Stimulated activated CD4-positive, alpha-beta T cell treated with anti-CD3 and anti-CD28 coated beads, Interleukin-12 subunit alpha, Interleukin-12 subunit beta, amount 100 ng/mL, for 4 hours (primary cell): ENCODE measurements around the gene TOB2.
"Not testable (repeated sequence)": the region's sequence is repeated elsewhere in the genome, so short reads cannot be mapped to it uniquely, and the experiment has no call there.

Experiments
- DNase-seq: peaks from one replicate; pipeline ENCODE4 v3.0.0-alpha.2; 2020

The TOB2 gene

GRCh38 chr22:41461901-41462300 is 15.3 kb upstream of the TOB2 start:
- no peak for DNase-seq

DNA sequence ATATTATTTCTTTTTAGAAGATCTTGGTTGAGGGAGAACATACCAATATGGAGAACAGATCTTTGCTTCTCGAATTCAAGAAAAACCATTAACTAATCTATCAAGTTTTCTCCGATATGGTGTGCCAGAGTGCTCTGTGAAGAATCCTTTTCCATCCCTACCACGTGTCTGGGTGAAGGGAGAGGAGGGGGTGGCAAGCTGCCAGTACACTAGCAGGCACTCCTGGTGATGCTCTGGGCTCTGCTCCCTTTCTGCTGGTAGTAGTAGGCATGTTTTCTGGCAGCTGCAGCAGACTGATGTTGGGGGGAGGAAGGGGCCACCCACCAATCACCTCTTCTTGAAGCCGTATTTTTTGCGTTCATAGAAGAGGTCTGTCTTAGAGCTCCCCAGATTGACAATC is 13.5 kb upstream of the TOB2 start:
- not testable (repeated sequence) for DNase-seq

DNA sequence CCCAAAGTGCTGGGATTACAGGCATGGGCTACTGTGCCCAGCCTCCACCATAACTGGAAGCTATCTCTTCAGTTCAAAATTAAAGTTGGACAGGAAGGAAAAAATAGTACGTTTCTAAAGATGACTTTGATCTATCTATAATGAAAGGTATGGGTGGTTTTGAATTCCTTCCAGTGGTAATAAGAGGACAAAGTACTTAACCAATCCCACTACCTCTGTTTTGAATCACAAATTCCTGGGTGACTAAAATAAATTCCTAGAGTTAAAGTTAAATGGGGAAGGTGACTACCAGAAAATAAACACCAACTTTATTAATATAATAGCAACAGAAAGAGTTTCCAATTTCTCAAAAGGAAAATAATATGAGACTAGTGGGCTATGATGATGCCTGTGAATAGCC is 12.8 kb upstream of the TOB2 start:
- DNase-seq = no peak

GRCh38 chr22:41458161-41458728 is 11.6 kb upstream of the TOB2 start:
- DNase-seq = no peak

DNA sequence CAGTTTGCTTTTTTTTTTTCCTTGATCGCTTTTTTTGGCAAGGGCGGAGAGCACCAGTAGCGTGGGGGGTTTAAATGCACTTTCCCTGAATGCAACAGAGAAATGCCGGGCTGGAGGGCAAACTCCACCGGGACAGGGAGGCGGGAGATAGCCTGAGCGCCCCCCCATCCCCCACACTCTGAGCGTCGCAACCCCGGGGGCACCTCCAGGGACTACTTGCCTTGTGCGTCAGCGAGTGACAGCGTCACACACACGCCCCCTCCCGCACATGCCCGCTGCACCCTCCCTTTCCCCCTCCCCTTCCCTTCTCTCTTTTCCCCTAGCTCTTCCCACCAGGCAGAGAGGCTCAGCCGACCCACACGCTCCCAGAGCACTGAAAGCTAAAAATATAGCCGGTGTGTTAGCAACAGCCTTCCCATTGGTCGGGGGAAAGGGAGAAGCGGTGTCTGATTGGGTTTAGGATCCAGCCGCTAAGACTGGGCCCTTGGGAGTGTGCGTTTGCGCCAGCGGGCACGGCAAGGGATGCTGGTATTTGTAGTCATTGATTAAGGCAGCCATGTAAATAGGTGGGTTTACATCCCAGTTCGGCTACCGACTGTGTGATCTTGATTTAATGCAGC is 1.7 kb upstream of the TOB2 start:
- DNase-seq = peak; percentile 79

DNA sequence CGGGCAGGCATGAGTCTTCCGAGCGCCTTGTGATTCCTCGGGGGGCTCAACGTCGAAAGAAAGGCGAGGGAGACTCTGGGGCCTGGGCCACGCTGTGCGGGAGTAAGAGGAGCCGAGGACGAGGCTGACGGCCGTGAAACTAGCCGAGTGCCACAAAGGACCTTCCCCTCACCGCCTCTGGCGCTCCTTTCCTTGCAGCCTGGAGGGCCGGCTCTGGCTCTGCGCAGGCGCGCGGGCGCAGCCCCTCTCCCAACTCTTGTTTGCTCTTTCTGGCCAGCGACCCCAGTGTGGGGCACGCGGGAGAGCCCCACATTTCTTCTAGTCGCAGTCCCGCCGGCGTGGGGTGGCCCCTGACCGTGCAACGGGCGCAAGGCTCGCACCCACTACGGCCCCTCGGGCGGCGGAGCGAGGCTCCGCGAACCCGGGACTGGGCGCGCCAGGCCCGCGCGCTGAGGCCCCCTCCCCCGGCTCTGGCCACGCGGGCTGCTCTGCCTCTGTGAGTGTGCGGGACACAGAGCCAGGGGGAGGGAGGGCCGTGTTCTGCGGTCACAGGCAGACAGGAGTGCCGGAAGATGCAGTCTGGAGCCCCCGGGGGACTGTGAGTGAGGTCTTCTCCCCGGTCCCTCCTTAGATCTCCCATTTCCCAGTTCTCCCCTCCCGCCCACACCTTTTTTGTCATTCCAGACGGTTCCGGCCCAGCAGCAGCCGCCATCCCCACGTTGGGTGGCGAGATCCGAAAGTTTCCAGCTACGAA is 1.0 kb upstream of the TOB2 start:
- peak; percentile 60 for DNase-seq

DNA sequence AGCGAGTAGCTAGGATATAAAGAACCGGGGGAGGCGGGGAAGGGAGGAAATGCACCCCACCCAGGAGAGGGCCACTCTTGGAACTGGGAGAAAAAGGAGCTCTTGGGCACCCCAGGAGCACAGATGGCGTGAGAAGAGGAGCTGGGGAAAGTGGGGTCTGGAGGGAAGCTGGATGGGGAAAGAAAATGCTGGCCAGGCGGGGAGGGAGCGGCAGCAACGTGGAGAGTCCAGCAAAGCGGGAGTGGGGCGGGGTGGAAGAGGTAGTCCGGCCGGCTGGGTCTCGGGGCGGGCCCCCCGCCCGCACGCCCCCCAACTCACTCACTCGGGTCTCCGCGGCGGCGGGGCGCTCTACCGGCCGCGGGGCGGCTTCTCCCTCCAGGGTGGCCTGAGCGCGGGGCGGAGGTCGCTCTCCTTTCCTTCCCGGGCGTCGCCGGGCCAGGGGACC is 522 bp downstream of the TOB2 start:
- DNase-seq = no peak

GRCh38 chr22:41445129-41446056 is 1.2 kb downstream of the TOB2 start:
- DNase-seq = no peak

- peak; percentile 79 for DNase-seq
Measured at GRCh38 chr22:41444360-41445128, 2.1 kb downstream of the TOB2 start.

DNA sequence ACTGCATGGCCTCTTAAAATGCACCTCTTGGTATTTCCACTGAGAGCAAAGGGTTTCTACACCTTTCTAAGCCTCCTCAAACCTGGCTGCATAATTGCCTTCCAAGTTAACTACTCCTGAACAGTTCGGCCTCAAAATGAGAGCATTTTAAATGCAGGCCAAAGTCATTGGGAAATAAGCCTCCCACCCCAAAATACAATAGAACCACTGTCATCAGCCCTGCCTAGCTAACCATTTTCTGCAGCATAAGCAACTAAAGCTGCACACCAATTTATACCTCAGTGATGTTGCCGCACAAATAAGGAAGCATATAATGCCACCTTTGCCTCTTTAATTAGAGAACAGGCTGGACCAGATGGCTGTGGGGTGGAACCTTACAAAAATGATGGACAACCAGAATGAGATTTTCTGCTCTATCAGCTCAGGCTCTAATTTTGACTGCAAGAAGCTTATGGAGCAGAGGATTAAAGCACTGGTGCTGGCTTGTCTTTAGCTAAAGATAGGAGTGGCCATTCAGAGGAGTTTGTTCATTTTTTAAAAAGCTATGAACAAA is 4.3 kb downstream of the TOB2 start:
- no peak for DNase-seq

- DNase-seq = not testable (repeated sequence)
Measured at GRCh38 chr22:41440511-41440910, 6.1 kb downstream of the TOB2 start.

- no peak for DNase-seq
Measured at GRCh38 chr22:41437198-41437597, 9.4 kb downstream of the TOB2 start.

DNA sequence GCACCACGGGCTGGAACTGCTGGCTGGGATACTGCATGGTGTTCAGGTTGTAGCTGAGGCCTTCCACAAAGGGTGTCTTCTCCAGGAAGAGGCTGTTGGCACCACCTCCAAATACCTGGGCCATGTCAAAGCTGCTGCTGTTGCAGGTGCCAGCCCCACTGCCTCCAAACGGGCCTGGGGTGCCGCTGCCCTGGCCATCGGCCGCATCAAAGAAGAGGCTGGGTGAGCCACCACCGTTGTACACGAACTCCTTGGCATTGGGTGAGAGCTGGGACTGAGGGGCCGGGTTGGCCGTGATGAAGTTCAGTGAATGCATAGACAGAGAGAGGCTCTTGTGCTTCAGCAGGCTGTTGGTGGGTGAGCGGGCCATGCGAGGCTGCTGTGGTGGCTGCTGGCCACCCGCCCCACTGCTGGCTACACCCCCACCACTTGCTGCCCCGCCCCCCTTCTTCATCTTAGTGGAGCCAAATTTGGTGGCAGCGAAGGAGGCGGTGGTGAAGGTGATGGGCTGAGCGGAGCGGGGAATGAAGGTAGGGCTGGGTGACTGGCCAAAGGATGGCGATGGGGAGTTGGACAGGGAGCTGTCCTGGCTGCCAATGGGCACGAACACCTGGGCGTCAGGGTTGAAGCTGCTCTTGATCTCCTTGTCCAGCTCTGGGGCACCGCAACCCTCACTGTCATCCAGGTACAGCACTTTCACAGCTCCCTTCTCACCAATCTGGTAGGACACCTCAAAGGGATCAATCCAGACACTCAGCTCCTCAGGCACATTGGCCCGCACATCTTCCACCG is 10.1 kb downstream of the TOB2 start:
- no peak for DNase-seq

GRCh38 chr22:41435560-41435959 is 11.0 kb downstream of the TOB2 start:
- no peak for DNase-seq

DNA sequence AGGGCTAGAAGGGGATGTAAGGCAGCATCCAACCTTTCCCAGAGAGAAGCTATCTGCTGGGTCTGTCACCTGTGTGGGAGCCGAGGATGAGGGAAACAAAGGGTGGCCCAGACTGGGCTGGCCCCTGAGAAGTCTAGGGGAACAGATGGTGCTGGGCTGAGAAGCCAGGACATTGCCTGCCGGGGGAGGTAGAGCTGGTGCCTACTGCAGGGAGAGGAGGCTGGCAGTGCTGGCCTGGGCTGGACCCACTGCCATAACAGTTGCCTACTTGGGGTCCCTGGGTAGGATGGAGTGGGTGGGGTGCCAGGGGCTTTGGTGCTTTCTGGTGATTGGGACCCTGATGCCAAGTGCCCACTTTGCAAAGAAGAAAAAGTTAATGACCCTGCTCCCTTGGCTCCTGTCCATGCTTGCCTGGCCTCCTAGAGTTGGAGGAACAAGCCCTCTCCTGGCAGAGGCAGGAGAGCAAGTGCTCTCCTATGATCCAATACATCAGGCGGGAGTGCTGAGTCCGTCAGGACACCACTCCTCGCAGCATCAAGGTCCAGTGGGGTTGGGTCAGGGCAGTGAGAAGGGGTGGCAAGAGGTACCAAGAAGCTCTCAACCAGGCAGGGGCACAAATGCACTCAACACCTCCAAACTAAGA is 12.1 kb downstream of the TOB2 start:
- not testable (repeated sequence) for DNase-seq

DNA sequence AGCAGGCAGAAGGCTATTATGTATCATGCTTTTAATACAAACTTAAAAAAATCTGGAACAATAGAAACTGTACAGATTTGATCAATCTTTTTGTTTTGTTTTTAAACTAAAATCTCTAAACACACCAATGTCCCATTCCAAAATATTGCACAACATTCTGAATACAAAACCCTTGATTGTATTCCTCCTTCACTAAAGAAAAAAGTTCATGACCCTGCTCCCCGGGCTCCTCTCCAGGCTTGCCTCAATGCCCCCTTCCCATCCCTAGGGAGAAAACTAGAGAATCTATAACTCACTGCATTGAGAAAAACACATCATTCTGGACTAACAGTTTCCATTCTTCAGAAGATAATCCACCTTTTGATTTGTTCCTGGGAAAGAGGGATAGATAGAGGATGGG is 13.1 kb downstream of the TOB2 start:
- not testable (repeated sequence) for DNase-seq

DNA sequence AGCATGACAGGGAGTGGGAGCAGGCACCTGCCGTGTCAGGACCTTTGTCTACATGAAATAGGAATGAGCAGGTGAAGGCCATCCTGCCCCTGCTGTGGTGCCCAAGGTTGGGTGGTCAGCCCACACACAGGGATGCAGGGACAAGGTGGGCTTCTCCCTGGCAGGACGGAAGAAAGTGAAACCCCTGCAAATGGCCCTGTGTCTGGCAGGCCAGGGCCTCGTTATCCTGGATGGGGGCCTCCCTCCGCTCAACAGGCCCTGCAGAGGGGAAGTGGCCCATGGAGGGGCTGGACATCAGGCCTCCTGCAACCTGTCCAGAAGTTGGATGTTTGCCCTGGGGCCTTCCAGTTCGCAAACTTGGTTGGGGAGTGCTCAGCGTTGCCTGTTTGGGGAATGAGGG is 14.9 kb downstream of the TOB2 start:
- no peak for DNase-seq

DNA sequence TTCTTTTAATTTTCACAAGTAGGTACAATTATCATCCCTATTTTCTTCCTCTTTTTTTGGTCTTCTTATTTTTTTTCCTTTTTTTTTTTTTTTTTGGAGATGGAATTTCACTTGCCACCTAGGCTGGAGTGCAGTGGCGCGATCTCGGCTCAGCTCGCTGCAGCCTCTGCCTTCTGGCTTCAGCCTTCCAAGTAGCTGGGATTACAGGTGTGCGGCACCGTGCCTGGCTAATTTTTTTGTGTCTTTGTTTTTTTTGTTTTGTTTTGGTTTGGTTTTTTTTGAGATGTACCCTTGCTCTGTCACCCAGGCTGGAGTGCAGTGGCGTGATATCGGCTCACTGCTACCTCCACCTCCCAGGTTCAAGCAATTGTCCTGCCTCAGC is 16.7 kb downstream of the TOB2 start:
- DNase-seq = no peak

DNA sequence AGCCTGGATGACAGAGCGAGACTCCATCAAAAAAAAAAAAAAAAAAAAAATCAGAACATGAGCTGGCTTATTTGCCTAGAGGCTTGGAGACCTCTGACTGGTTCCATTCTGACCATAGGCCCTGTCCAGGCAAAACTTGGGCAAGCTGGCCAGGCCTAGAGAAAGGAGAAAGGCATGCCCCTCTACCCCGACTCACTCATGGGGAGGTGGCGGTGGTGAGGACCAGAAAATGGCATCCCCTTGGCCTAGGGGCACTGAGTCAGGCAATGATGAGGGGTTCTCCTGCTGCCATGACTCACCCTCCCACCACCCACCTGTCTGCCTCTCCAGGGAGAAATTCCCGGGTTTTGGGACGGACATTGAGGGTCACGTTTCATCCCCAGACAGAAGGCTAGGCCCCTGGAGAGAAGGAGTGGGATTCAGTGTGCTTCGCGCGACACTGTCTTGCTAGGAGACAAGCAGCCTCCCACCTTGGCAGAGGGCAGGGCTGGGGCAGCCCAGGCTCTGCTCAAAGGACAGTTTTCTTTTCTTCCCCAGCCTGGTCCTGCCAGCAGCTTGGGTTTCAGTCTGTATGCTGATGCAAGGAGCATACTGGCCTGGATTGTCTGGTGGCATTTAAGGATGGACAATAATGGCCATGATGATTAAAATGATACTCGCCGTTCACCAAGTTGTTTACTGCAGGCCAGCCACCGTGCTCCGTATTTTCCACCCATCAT is 17.2 kb downstream of the TOB2 start:
- no peak for DNase-seq
